Measurements from ENCODE around the gene NEURL1B.
A peak's percentile ranks its signal among the peaks of the same experiment; 100 is the strongest.
"Not testable (repeated sequence)": the region's sequence is repeated elsewhere in the genome, so short reads cannot be mapped to it uniquely, and the experiment has no call there.

NEURL1B gene

GRCh38 chr5:172657524-172658233, 16.6 kb downstream of the NEURL1B start:
- DNase-seq (ENCODE audit: low read depth), result not testable (repeated sequence)

- DNase-seq (ENCODE audit: low read depth), result no peak
These were observed 17.3 kb downstream of the NEURL1B start for GRCh38 chr5:172658391-172658790.

- DNase-seq (ENCODE audit: low read depth), result no peak
These were observed 18.0 kb downstream of the NEURL1B start for GRCh38 chr5:172658961-172659501.

GRCh38 chr5:172659570-172659908, 18.5 kb downstream of the NEURL1B start:
- DNase-seq (ENCODE audit: low read depth), result no peak

- peak; percentile 69 for DNase-seq (ENCODE audit: low read depth)
These were observed 19.0 kb downstream of the NEURL1B start for GRCh38 chr5:172659909-172660628.

GRCh38 chr5:172660974-172661373, 19.9 kb downstream of the NEURL1B start:
- no peak for DNase-seq (ENCODE audit: low read depth)

GRCh38 chr5:172661526-172661925, 20.5 kb downstream of the NEURL1B start:
- DNase-seq (ENCODE audit: low read depth), result no peak

- no peak for DNase-seq (ENCODE audit: low read depth)
These were observed 21.5 kb downstream of the NEURL1B start for GRCh38 chr5:172662596-172662995.

GRCh38 chr5:172664018-172664417, 23.0 kb downstream of the NEURL1B start:
- no peak for DNase-seq (ENCODE audit: low read depth)

- DNase-seq (ENCODE audit: low read depth), result no peak
These were observed 23.8 kb downstream of the NEURL1B start for GRCh38 chr5:172664681-172665541.

GRCh38 chr5:172666251-172666650, 25.2 kb downstream of the NEURL1B start:
- DNase-seq (ENCODE audit: low read depth), result peak; percentile 40

GRCh38 chr5:172667786-172668593, 26.9 kb downstream of the NEURL1B start:
- DNase-seq (ENCODE audit: low read depth), result no peak

GRCh38 chr5:172668594-172669071, 27.6 kb downstream of the NEURL1B start:
- DNase-seq (ENCODE audit: low read depth), result no peak

- DNase-seq (ENCODE audit: low read depth), result no peak
These were observed 28.4 kb downstream of the NEURL1B start for GRCh38 chr5:172669386-172670004.

GRCh38 chr5:172670005-172670402, 28.9 kb downstream of the NEURL1B start:
- DNase-seq (ENCODE audit: low read depth), result no peak

- DNase-seq (ENCODE audit: low read depth), result no peak
These were observed 29.4 kb downstream of the NEURL1B start for GRCh38 chr5:172670444-172670843.

- DNase-seq (ENCODE audit: low read depth), result no peak
These were observed 30.0 kb downstream of the NEURL1B start for GRCh38 chr5:172671091-172671490.

GRCh38 chr5:172672681-172673080, 31.6 kb downstream of the NEURL1B start:
- DNase-seq (ENCODE audit: low read depth), result no peak

GRCh38 chr5:172674155-172674554, 33.1 kb downstream of the NEURL1B start:
- no peak for DNase-seq (ENCODE audit: low read depth)

GRCh38 chr5:172676914-172677475, 35.9 kb downstream of the NEURL1B start:
- no peak for DNase-seq (ENCODE audit: low read depth)
